ENCODE results near the gene ADCY5.

DNA sequence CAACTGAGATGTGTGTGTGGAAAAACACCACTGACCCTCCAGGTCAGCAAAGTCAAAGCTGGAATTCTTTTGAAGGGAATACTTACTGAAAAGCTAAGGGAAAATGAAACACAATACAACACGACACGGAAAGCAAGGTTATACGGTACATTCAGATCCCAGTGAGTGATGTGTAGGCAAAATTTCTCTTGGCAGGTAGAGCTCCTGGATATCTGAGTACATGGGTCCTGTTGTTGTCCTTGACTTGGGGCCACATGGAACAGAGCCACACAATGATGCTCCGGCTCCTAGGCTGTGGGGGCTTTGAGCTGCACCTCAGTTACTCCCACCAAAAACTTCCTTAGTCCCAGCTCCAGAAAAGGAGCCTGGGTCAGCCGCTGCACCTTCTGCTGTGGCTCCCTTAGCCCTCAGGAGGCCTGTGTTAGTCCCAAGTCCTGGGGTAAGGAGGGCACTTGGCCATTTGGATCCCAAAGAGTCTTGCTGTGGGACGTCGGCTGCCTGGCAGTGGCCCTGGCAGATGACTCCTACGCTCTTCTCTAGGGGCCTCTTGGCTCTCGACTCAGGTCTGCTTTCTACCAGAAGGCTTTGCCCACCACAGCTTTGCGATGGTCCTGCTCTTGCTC lies 95.6 kb downstream of the ADCY5 start:
- TF ChIP-seq TCF7L2 (IDR thresholded peaks at IDR 0.05; ENCODE audit: low read depth, low read length): no peak
- TF ChIP-seq, protein P1, sequence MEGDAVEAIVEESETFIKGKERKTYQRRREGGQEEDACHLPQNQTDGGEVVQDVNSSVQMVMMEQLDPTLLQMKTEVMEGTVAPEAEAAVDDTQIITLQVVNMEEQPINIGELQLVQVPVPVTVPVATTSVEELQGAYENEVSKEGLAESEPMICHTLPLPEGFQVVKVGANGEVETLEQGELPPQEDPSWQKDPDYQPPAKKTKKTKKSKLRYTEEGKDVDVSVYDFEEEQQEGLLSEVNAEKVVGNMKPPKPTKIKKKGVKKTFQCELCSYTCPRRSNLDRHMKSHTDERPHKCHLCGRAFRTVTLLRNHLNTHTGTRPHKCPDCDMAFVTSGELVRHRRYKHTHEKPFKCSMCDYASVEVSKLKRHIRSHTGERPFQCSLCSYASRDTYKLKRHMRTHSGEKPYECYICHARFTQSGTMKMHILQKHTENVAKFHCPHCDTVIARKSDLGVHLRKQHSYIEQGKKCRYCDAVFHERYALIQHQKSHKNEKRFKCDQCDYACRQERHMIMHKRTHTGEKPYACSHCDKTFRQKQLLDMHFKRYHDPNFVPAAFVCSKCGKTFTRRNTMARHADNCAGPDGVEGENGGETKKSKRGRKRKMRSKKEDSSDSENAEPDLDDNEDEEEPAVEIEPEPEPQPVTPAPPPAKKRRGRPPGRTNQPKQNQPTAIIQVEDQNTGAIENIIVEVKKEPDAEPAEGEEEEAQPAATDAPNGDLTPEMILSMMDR (IDR thresholded peaks at IDR 0.05): no peak
- no peak for TF ChIP-seq SIN3A (IDR thresholded peaks at IDR 0.05; ENCODE audit: borderline replicate concordance, insufficient read depth, low read depth, low read length)
- no peak for TF ChIP-seq POLR2AphosphoS5 (IDR thresholded peaks at IDR 0.05; ENCODE audit: low read depth, low read length)
- TF ChIP-seq, protein P2, sequence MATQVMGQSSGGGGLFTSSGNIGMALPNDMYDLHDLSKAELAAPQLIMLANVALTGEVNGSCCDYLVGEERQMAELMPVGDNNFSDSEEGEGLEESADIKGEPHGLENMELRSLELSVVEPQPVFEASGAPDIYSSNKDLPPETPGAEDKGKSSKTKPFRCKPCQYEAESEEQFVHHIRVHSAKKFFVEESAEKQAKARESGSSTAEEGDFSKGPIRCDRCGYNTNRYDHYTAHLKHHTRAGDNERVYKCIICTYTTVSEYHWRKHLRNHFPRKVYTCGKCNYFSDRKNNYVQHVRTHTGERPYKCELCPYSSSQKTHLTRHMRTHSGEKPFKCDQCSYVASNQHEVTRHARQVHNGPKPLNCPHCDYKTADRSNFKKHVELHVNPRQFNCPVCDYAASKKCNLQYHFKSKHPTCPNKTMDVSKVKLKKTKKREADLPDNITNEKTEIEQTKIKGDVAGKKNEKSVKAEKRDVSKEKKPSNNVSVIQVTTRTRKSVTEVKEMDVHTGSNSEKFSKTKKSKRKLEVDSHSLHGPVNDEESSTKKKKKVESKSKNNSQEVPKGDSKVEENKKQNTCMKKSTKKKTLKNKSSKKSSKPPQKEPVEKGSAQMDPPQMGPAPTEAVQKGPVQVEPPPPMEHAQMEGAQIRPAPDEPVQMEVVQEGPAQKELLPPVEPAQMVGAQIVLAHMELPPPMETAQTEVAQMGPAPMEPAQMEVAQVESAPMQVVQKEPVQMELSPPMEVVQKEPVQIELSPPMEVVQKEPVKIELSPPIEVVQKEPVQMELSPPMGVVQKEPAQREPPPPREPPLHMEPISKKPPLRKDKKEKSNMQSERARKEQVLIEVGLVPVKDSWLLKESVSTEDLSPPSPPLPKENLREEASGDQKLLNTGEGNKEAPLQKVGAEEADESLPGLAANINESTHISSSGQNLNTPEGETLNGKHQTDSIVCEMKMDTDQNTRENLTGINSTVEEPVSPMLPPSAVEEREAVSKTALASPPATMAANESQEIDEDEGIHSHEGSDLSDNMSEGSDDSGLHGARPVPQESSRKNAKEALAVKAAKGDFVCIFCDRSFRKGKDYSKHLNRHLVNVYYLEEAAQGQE (IDR thresholded peaks at IDR 0.05; ENCODE audit: insufficient read depth in 1 of 2, low read depth in 2 of 2, low read length in 1 of 2): no peak

All from Panc1 (cell line).